ENCODE measurements around the gene NAB2. TPM values are rescaled to one million over a fixed set of nuclear protein-coding genes. Genes with fewer than 3 reads are reported as not detected.

Gene NAB2
- polyA plus RNA-seq, 1 experiment, result 50.2 TPM

GRCh38 chr12:57123813-57124212, 34.9 kb downstream of the NAB2 start:
- POLR2A ChIA-PET, result interaction anchor here (1.0 kb wide), 1 partner anchor 12 kb away, joined by 3 read pairs; no protein-coding TSS in a partner anchor
- Histone ChIP-seq H3K36me3 (ENCODE audit: control insufficient read depth, insufficient read depth, low read length) (no peaks in the 10 kb centered on the region), H3K27me3 (ENCODE audit: control insufficient read depth, insufficient read depth, low read length) (no peaks in the 10 kb centered on the region), H3K4me3 (ENCODE audit: low read depth, low read length) (no peak overlapping the region)
- DNase-seq (ENCODE audit: low read depth), result no peak
- TF ChIP-seq CTCF (IDR thresholded peaks at IDR 0.05; ENCODE audit: insufficient read depth, low read depth, low read length), result no peak
- CTCF ChIA-PET, result interaction anchor here (0.7 to 18.2 kb wide), 31 partner anchors 8 to 126 kb away, joined by 3 to 357 read pairs (median 6); partner anchors contain the start of genes LRP1-AS, NEMP1, SHMT2 and STAT6

GRCh38 chr12:57124261-57124877, 35.5 kb downstream of the NAB2 start:
- ChIA-PET CTCF (interaction anchor here (0.7 to 18.2 kb wide), 33 partner anchors 9 to 125 kb away, joined by 3 to 357 read pairs (median 5); partner anchors contain the start of genes LRP1-AS, NEMP1, SHMT2 and STAT6), POLR2A (interaction anchor here (0.5 to 1.0 kb wide), 2 partner anchors 12 to 28 kb away, joined by 3 to 6 read pairs; no protein-coding TSS in a partner anchor)
- peak; percentile 97 for TF ChIP-seq CTCF (IDR thresholded peaks at IDR 0.05; ENCODE audit: insufficient read depth, low read depth, low read length)
- H3K36me3 ChIP-seq (ENCODE audit: control insufficient read depth, insufficient read depth, low read length), result no peaks in the 10 kb centered on the region
- no peak overlapping the region for H3K4me3 ChIP-seq (ENCODE audit: low read depth, low read length)
- H3K27me3 ChIP-seq (ENCODE audit: control insufficient read depth, insufficient read depth, low read length), result no peaks in the 10 kb centered on the region
- DNase-seq (ENCODE audit: low read depth), result no peak

- H3K4me3 ChIP-seq (ENCODE audit: low read depth, low read length), result no peak overlapping the region
- H3K27me3 ChIP-seq (ENCODE audit: control insufficient read depth, insufficient read depth, low read length), result no peaks in the 10 kb centered on the region
- TF ChIP-seq CTCF (IDR thresholded peaks at IDR 0.05; ENCODE audit: insufficient read depth, low read depth, low read length), result no peak
- no peak for DNase-seq (ENCODE audit: low read depth)
- ChIA-PET POLR2A (no interaction called here), CTCF (interaction anchor here (0.9 to 18.2 kb wide), 14 partner anchors 10 to 88 kb away, joined by 3 to 357 read pairs (median 6); partner anchors contain the start of genes LRP1-AS and STAT6)
- H3K36me3 ChIP-seq (ENCODE audit: control insufficient read depth, insufficient read depth, low read length), result no peaks in the 10 kb centered on the region; the same call in 1 of the 2 replicates
These were observed 37.1 kb downstream of the NAB2 start for GRCh38 chr12:57126061-57126460.

GRCh38 chr12:57126561-57126960, 37.6 kb downstream of the NAB2 start:
- POLR2A ChIA-PET, result no interaction called here
- CTCF ChIA-PET, result interaction anchor here (0.9 to 18.2 kb wide), 10 partner anchors 12 to 87 kb away, joined by 3 to 357 read pairs (median 4); partner anchors contain the start of genes NEMP1 and STAT6
- no peak for DNase-seq (ENCODE audit: low read depth)
- TF ChIP-seq CTCF (IDR thresholded peaks at IDR 0.05; ENCODE audit: insufficient read depth, low read depth, low read length), result no peak
- Histone ChIP-seq H3K4me3 (ENCODE audit: low read depth, low read length) (no peak overlapping the region), H3K36me3 (ENCODE audit: control insufficient read depth, insufficient read depth, low read length) (peaks cover 1% of the 10 kb centered on the region), H3K27me3 (ENCODE audit: control insufficient read depth, insufficient read depth, low read length) (no peaks in the 10 kb centered on the region)

GRCh38 chr12:57127101-57127725, 38.3 kb downstream of the NAB2 start:
- peak; percentile 23; the same call in 1 of the 2 replicates for TF ChIP-seq CTCF (IDR thresholded peaks at IDR 0.05; ENCODE audit: insufficient read depth, low read depth, low read length)
- DNase-seq (ENCODE audit: low read depth), result no peak
- Histone ChIP-seq H3K4me3 (ENCODE audit: low read depth, low read length) (peak overlapping the region; percentile 96), H3K27me3 (ENCODE audit: control insufficient read depth, insufficient read depth, low read length) (no peaks in the 10 kb centered on the region), H3K36me3 (ENCODE audit: control insufficient read depth, insufficient read depth, low read length) (peaks cover 3% of the 10 kb centered on the region)
- CTCF ChIA-PET, result interaction anchor here (0.9 to 18.2 kb wide), 11 partner anchors 15 to 86 kb away, joined by 3 to 357 read pairs (median 6); partner anchors contain the start of genes LRP1-AS, NEMP1 and STAT6
- POLR2A ChIA-PET, result interaction anchor here (0.6 to 1.4 kb wide), 4 partner anchors 21 to 103 kb away, joined by 4 to 13 read pairs (median 4); partner anchors contain the start of genes NAB2 and SHMT2

Measured in BJ (cell line).